ENCODE results near the gene PRDM10.

DNA sequence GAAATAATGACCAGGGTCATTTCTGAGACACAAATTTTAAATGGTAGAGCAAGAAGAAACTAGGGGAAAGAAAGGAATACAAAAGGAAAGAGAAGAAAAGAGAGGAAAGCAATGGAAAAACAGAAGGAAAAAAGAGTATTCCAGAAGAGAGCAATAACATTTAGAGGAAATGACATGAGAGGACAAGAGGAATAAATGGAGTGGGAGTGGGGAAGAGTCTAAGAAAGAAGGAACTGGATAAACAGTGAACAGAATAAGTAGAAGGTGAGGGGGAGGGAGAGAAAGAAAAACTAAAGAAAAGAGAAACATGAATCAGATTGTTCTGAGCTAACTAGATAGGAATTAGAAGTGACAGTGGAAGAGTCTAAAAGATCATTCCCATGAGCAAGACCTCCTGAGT, 28.4 kb downstream of the PRDM10 start:
- TF ChIP-seq, protein P1, sequence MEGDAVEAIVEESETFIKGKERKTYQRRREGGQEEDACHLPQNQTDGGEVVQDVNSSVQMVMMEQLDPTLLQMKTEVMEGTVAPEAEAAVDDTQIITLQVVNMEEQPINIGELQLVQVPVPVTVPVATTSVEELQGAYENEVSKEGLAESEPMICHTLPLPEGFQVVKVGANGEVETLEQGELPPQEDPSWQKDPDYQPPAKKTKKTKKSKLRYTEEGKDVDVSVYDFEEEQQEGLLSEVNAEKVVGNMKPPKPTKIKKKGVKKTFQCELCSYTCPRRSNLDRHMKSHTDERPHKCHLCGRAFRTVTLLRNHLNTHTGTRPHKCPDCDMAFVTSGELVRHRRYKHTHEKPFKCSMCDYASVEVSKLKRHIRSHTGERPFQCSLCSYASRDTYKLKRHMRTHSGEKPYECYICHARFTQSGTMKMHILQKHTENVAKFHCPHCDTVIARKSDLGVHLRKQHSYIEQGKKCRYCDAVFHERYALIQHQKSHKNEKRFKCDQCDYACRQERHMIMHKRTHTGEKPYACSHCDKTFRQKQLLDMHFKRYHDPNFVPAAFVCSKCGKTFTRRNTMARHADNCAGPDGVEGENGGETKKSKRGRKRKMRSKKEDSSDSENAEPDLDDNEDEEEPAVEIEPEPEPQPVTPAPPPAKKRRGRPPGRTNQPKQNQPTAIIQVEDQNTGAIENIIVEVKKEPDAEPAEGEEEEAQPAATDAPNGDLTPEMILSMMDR (IDR thresholded peaks at IDR 0.05) = no peak
- TF ChIP-seq POLR2A (IDR thresholded peaks at IDR 0.05) = no peak
- TF ChIP-seq POLR2AphosphoS5 (IDR thresholded peaks at IDR 0.05) = no peak
- no peak for TF ChIP-seq EP300 (IDR thresholded peaks at IDR 0.05)
